Ishikawa (cell line): ENCODE data around the gene DRD3.

ENCODE experiments used
- CEBPB ChIP-seq: IDR thresholded peaks from 2 replicates; pipeline ENCODE4 v1.6.1; 2012
- CREB1 ChIP-seq: IDR thresholded peaks from 2 replicates; pipeline ENCODE4 v1.6.1; 2012; ENCODE audit warnings: low read depth
- EGR1 ChIP-seq: IDR thresholded peaks from 2 replicates; pipeline ENCODE4 v1.6.1; 2012
- EP300 ChIP-seq: IDR thresholded peaks from 2 replicates; pipeline ENCODE4 v1.6.1; 2012; ENCODE audit warnings: borderline replicate concordance
- FOXM1 ChIP-seq: IDR thresholded peaks from 2 replicates; pipeline ENCODE4 v1.6.1; 2012; ENCODE audit warnings: low read depth, borderline replicate concordance
- MAX ChIP-seq: IDR thresholded peaks from 2 replicates; pipeline ENCODE4 v1.6.1; 2012
- NFIC ChIP-seq: IDR thresholded peaks from 2 replicates; pipeline ENCODE4 v1.6.1; 2012
- RAD21 ChIP-seq: IDR thresholded peaks from 2 replicates; pipeline ENCODE4 v1.6.1; 2012; ENCODE audit warnings: low read depth
- REST ChIP-seq: IDR thresholded peaks from 2 replicates; pipeline ENCODE4 v1.6.1; 2012; ENCODE audit warnings: low read depth, mild to moderate bottlenecking
- TAF1 ChIP-seq: IDR thresholded peaks from 2 replicates; pipeline ENCODE4 v1.6.1; 2012; ENCODE audit warnings: low read depth, mild to moderate bottlenecking
- TCF12 ChIP-seq: IDR thresholded peaks from 2 replicates; pipeline ENCODE4 v1.6.1; 2012; ENCODE audit warnings: low read depth
- TEAD4 ChIP-seq: IDR thresholded peaks from 2 replicates; pipeline ENCODE4 v1.6.1; 2012
- USF1 ChIP-seq: IDR thresholded peaks from 2 replicates; pipeline ENCODE4 v1.6.1; 2012
- YY1 ChIP-seq: IDR thresholded peaks from 2 replicates; pipeline ENCODE4 v1.6.1; 2012; ENCODE audit warnings: low read depth
- ZBTB7A ChIP-seq: IDR thresholded peaks from 2 replicates; pipeline ENCODE4 v1.6.1; 2012; ENCODE audit warnings: low read depth

DRD3 gene

GRCh38 chr3:114112696-114113095, 66.2 kb downstream of the DRD3 start:
- no peak for TF ChIP-seq YY1
- TF ChIP-seq REST = no peak
- TF ChIP-seq CREB1 = no peak
- TF ChIP-seq EGR1 = no peak
- no peak for TF ChIP-seq TCF12
- TF ChIP-seq EP300 = no peak
- TF ChIP-seq FOXM1 = no peak
- TF ChIP-seq RAD21 = no peak
- no peak for TF ChIP-seq TAF1
- TF ChIP-seq NFIC = no peak
- TF ChIP-seq CEBPB = no peak
- TF ChIP-seq USF1 = no peak

GRCh38 chr3:114111060-114111770, 67.6 kb downstream of the DRD3 start:
- TF ChIP-seq REST = no peak
- TF ChIP-seq EP300 = no peak
- TF ChIP-seq TCF12 = no peak
- TF ChIP-seq TEAD4 = no peak

GRCh38 chr3:114110439-114110838, 68.4 kb downstream of the DRD3 start:
- no peak for TF ChIP-seq TAF1
- no peak for TF ChIP-seq NFIC
- TF ChIP-seq TEAD4 = no peak
- no peak for TF ChIP-seq CEBPB
- no peak for TF ChIP-seq TCF12
- TF ChIP-seq MAX = no peak
- TF ChIP-seq REST = no peak
- no peak for TF ChIP-seq USF1
- TF ChIP-seq RAD21 = no peak
- no peak for TF ChIP-seq FOXM1
- TF ChIP-seq EP300 = no peak
- no peak for TF ChIP-seq EGR1
- no peak for TF ChIP-seq ZBTB7A
- TF ChIP-seq YY1 = no peak

- TF ChIP-seq TEAD4 = no peak
- TF ChIP-seq ZBTB7A = no peak
- TF ChIP-seq CEBPB = no peak
- no peak for TF ChIP-seq TCF12
- no peak for TF ChIP-seq EP300
- no peak for TF ChIP-seq YY1
- no peak for TF ChIP-seq NFIC
- TF ChIP-seq USF1 = no peak
- no peak for TF ChIP-seq TAF1
- TF ChIP-seq EGR1 = no peak
- no peak for TF ChIP-seq FOXM1
- TF ChIP-seq CREB1 = no peak
- TF ChIP-seq REST = no peak
- TF ChIP-seq RAD21 = no peak
- TF ChIP-seq MAX = no peak
Measured at GRCh38 chr3:114108137-114108536, 70.7 kb downstream of the DRD3 start.
